HG03439 (cell line): ENCODE results near the gene FAM3D.

Experiments
- ATAC-seq: cut with Tn5 transposase; IDR thresholded peaks from one replicate; pipeline ENCODE4 v1.9.1; 2021; ENCODE audit warnings: mild to moderate bottlenecking, moderate library complexity; ENCODE audit not compliant: unreplicated experiment

FAM3D gene

DNA sequence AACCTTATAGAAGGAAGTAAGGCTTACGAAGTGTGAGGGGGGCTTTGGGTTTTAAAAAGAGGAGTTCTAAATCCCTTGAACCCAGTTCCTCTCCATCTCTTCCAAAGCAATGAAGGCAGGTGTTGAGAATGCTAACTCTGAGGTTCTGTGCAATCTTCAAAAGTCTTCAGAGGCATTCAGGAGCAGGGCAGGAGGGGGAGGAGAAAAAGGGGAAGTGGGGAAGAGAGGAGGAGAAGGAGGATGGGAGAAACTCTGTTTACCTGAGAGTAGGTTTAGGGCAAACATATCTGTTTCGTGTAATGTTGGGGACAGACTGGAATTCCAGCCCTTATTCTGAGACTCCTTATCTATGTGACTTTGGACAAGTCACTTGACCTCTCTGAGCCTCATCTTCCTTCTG, 36.9 kb downstream of the FAM3D start:
- ATAC-seq, result no peak

- ATAC-seq, result no peak
Measured at GRCh38 chr3:58628823-58629562, 37.6 kb downstream of the FAM3D start.

DNA sequence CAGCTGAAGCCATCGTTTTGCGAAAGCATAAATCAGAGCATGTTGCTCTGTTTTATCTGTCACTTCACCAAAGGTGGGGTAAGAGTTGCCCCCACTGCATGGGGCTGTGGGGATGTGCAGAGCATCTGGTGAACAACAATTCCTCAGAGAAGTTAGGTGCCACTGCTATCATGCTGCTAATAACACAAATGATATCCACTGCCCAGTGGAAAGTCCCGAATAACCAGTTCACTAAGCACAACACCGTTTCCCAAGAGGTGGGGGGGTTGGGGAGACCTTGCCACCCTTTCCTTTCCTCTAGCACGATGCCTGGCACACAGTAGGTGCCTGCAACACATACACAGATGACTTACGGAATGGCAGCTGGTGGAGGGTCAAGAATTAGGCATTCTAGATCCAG, 38.6 kb downstream of the FAM3D start:
- no peak for ATAC-seq

DNA sequence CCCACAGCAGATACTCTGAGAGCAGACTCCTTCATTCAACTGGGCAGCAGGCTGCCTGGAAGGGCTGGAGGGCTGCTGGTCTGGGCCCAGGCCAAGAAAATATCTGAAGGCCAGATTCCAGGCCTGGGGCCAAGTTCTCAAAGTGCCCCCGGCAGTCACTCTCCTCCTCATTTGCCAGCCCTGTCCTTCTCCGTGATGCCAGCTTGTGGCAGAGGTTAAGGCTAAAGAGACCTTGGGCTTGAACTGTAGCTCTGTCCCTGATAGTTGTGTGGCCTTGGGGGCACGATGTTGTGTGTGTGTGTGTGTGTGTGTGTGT, 39.0 kb downstream of the FAM3D start:
- ATAC-seq, result no peak

DNA sequence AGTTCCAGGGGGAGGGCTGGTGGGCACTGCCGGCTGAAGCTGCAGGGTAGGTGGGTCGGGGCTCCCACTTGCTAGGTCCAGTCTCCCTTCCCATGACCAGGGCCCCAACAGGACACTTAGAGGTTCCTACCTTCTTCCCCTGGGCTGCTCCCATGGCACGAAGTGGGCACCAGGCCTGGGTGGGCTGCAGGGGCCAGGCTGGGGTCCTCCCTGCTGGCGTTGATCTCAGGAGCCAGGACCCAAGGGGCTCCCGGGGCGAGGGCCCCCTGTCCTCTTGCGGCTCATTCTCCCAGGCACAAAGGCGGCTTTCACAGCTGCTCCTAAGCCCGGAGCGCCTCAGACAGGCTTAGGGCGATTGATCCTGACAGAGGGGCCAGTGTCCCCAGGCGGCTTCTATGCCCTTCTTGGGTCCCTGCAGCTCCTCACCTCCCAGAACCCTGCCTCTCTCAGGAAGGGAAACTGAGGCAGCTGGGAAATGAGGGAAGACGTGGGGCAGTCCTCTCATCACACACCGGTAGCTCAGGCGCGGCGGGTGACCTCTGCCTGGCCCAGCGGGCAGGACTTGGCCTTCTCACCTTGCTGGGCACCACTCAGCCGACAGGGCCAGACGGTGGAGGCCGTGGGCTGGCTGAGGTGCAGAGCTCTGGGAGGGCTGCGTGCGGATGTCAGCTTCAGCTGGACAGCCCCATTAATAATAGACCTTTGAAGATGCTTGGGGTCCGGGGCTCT, 39.6 kb downstream of the FAM3D start:
- no peak for ATAC-seq

GRCh38 chr3:58625196-58625824, 41.3 kb downstream of the FAM3D start:
- ATAC-seq, result no peak

GRCh38 chr3:58624550-58624949, 42.0 kb downstream of the FAM3D start:
- no peak for ATAC-seq

- ATAC-seq, result no peak
Measured at GRCh38 chr3:58623961-58624360, 42.6 kb downstream of the FAM3D start.

DNA sequence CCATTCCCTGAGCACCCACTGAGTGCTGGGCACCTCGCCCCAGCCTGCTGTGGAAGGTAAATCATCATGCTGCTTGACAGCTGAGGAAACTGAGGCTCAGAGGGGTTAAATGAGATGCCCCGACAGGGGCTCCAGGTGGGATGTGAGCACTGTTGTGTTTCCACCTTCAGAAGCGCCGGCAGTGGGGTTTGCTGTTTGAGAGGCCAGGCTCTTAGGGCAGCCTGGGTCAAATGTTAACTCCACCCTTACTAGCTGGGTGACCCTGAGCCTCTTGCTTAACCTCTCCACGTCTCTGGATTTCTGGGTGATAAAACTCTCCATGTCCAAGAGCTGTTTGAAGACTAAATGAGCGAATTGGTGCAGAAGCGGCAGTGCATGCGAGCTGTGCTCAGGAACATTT, 43.1 kb downstream of the FAM3D start:
- ATAC-seq, result no peak

- no peak for ATAC-seq
Measured at GRCh38 chr3:58622892-58623291, 43.7 kb downstream of the FAM3D start.

GRCh38 chr3:58622436-58622835, 44.1 kb downstream of the FAM3D start:
- no peak for ATAC-seq

GRCh38 chr3:58621086-58621830, 45.3 kb downstream of the FAM3D start:
- ATAC-seq, result no peak

DNA sequence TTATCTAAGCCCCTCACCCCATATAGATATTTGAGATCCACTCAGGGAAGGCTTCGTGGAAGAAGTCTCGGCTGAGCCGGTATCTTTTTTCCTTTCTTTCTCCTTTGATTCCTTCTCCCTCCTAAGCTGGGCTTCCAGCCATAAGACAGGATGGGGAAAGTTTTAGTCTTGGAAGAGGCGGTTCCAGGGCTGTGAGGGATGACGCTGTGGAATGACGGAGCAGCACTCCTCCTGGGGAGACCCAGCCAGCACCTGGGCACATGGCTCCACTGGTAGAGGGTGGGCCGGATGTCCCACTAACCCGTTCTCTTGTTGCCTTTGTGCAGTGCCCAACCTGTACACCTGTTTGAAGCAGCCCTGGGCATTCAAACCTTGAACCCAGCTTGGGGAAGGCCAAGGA, 46.2 kb downstream of the FAM3D start:
- ATAC-seq, result no peak

GRCh38 chr3:58617338-58617761, 49.2 kb downstream of the FAM3D start:
- no peak for ATAC-seq

DNA sequence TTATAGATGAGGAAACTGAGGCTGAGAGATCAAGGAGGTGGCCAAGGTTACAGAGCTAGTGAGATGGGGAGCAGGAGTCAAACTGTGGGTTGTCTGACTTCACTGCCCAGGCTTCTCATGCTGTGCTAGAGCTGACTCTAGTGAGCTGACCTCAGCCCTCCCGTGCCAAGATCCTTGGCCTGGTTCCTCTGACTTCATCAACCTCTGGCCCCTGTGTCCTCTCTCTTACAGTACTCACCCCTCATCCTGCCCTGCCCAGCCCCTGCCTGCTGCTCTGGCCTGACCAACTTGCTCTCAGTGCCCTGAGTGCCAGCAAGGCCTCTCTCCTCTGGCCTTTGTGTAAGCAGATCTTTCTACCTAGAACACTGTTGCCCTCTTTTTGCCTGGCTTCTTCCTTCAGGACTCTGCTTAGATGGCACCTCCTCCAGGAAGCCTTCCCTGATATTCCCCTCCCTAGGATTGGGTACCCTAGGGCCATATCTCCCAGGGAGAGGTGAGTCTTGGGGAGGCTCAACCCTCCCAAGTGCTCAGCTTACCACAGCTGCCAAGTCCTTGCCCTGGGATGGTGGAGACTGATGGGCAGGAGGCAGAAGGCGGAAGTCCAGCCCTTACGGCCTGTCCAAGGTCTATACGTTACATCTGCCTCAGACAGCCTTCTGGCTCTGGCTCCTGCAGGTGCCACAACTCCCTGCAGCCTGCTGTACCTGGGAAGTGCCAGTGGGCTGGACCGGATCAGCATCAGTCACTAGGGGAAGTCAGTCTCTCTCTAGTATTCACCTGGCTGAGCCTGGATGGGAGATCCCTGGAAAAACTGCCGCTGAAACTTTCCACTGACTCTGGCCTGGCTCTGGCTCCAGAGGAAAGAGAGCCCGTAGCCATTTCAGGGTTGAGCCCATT, 53.1 kb downstream of the FAM3D start:
- no peak for ATAC-seq

DNA sequence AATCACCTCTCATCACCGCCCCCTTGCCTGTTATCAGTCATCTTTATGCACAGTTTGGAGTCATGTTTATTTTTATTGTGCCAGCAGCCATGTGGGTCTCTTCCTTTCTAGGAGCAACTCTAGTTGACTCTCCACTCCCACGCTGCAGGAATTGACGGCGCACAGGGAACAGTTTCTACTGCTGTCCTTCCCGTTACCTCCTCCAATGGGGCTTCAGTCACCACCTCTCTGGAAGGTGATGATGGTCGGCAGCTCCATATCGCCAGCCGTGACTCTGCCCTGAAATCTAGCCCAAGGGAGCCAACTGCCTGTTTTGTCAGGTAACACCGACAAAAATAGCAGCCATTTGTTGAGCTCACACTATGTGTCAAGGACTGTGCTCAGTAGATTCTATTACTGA, 53.7 kb downstream of the FAM3D start:
- no peak for ATAC-seq

GRCh38 chr3:58609990-58610389, 56.6 kb downstream of the FAM3D start:
- peak; percentile 56 for ATAC-seq

DNA sequence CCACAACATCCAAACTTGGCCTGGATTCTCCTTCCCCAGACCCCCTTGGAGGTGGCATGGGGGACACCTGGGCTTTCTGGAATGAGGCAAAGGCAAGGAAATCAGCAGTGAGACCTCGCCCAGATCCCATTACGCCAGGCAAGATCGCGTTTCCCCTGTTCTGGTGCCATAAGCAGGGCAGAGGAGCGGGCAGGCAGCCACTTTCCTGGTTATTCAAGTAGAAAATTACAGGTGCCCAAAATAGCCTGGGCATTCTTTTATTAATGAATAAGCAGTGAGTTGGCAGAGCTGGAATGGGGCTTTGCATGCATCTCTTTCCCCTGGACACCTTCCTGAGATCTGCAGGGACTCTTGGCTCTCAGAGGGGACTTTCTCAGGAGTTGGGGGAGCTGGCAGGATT, 57.9 kb downstream of the FAM3D start:
- no peak for ATAC-seq

DNA sequence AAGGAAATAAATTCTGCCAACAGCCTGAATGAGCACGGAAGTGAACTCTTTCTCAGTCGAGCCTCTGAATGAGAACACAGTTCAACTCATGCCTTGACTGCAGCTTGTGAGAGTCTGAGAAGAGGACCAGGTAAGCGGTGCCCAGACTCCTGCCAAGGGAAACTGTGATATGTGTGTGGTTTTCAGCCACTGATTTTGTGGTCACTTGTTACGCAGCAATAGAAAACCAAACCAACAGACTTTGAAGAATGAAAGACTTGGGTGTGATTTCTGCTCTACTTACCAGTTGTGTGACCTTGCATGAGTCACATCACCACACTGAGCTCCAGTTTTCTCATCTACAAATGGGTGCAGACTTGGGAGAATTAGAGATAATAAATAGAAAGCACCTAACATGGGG, 58.8 kb downstream of the FAM3D start:
- no peak for ATAC-seq

DNA sequence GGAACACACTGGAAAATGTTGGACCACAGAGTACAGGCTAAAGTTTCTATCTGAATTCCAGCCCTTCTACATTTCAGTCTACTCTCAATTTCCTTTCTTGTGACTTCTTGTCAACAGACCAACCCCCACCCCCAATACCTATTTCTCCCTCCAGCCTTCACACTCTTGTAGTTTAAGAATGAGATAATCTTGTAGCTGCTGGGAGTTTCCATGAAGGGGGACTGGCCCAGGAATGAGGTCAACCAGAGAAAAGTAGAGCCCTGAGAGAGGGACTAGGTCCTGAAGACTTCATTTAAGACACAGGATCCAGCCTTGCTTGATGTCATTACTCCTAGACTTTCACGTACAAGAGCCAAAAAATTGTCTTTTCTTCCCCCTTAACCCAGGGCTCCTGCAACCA, 59.9 kb downstream of the FAM3D start:
- no peak for ATAC-seq

DNA sequence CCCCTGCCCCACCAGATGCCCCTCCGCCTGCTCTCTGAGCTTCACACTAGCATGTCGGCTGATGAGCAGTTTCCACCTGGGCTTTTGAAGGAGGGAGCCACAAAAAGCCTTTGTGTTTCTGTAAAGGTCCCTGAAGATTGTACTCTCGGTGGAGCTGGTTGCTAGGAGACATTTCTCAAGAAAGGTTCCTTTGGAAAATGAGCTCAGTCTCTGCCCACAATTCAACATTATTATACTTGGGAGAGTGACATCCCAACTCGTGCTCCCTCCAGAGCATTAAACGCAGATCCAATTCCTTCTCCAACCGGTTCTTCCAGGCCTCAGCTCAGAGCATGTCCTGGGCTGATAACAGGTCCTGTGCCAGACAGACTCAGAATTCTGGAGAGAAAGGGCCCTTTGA, 62.5 kb downstream of the FAM3D start:
- no peak for ATAC-seq
